SK-N-SH (cell line): ENCODE measurements around the gene SLC6A13. TPM values are rescaled to one million over a fixed set of nuclear protein-coding genes. Genes with fewer than 3 reads are reported as not detected.

Experiments used
- CTCF ChIA-PET: fragments of 300-600, 350-600 bp; formaldehyde crosslinking; extraction: SDS; loops from one replicate; lab custom pipeline; 2021; lab: Yijun Ruan, JAX
- POLR2A ChIA-PET: fragments of 350-600 bp; sonication (Branson Sonifier 250); formaldehyde crosslinking; extraction: SDS; loops from one replicate; lab custom pipeline; 2020; ENCODE audit warnings: antibody characterized with exemption, inconsistent platforms; lab: Yijun Ruan, JAX
- DNase-seq: peaks from one replicate; pipeline ENCODE4 v3.0.0; 2012
- H2AFZ ChIP-seq: fragments of 200-600 bp; sonication (generic); 2 replicates; pipeline ENCODE4 v1.8.1; 2016; ENCODE audit warnings: antibody characterized with exemption, mild to moderate bottlenecking, low read depth
- H3F3A ChIP-seq: fragments of 200-600 bp; sonication (generic); replicated peaks from 2 replicates; pipeline ENCODE3; 2016; ENCODE audit warnings: antibody characterized with exemption, mild to moderate bottlenecking; ENCODE audit not compliant: insufficient read depth
- H3K27ac ChIP-seq, 2 experiments: fragments of 200-500 bp in 1 of 2; fragments of 200-600 bp in 1 of 2; sonication (Bioruptor generic) in 1 of 2; sonication (generic), shearing (Covaris generic) in 1 of 2; 2 replicates each; pipeline versions ENCODE4 v1.5.1 to v1.6.1; 2014 to 2016; ENCODE audit warnings: low read depth in 2 of 2, inconsistent platforms in 1 of 2, low read length in 1 of 2, mild to moderate bottlenecking in 1 of 2, mixed read lengths in 1 of 2
- H3K27me3 ChIP-seq: fragments of 200-600 bp; sonication (generic), shearing (Covaris generic); 2 replicates; pipeline ENCODE4 v1.6.1; 2016; ENCODE audit warnings: mixed run types; ENCODE audit not compliant: insufficient read depth
- H3K36me3 ChIP-seq, 2 experiments: fragments of 200-500 bp in 1 of 2; fragments of 200-600 bp in 1 of 2; sonication (Bioruptor generic) in 1 of 2; sonication (generic) in 1 of 2; replicated peaks in 1 of 2; 2 replicates each; pipeline versions ENCODE3 to v1.5.1; 2014 to 2016; ENCODE audit warnings: low read length in 1 of 2, mild to moderate bottlenecking in 1 of 2; ENCODE audit not compliant: insufficient read depth in 2 of 2, control insufficient read depth in 1 of 2
- H3K4me1 ChIP-seq, 2 experiments: fragments of 200-500 bp in 1 of 2; fragments of 200-600 bp in 1 of 2; sonication (Bioruptor generic) in 1 of 2; sonication (generic), shearing (Covaris generic) in 1 of 2; 2 replicates each; pipeline versions ENCODE4 v1.5.1 to v1.6.1; 2014 to 2016; ENCODE audit warnings: low read depth in 1 of 2, low read length in 1 of 2, mixed run types in 1 of 2; ENCODE audit not compliant: insufficient read depth in 2 of 2, control insufficient read depth in 1 of 2
- H3K4me2 ChIP-seq: fragments of 200-600 bp; sonication (generic), shearing (Covaris generic); 2 replicates; pipeline ENCODE4 v1.6.1; 2017; ENCODE audit warnings: mixed run types
- H3K4me3 ChIP-seq, 2 experiments: fragments of 200-500 bp in 1 of 2; fragments of 200-600 bp in 1 of 2; sonication (Bioruptor generic) in 1 of 2; sonication (generic), shearing (Covaris generic) in 1 of 2; 2 replicates each; pipeline versions ENCODE4 v1.5.1 to v1.8.1; 2014 to 2016; ENCODE audit warnings: low read depth in 2 of 2, inconsistent platforms in 1 of 2, low read length in 1 of 2, mild to moderate bottlenecking in 1 of 2, mixed read lengths in 1 of 2, moderate library complexity in 1 of 2
- H3K79me2 ChIP-seq: fragments of 200-600 bp; sonication (generic); 2 replicates; pipeline ENCODE4 v1.8.1; 2017; ENCODE audit warnings: mild to moderate bottlenecking; ENCODE audit not compliant: insufficient read depth
- H3K9ac ChIP-seq: fragments of 200-600 bp; sonication (generic); 2 replicates; pipeline ENCODE4 v1.6.1; 2017; ENCODE audit warnings: mixed run types
- H3K9me2 ChIP-seq: fragments of 200-600 bp; sonication (generic); 2 replicates; pipeline ENCODE4 v1.6.1; 2017; ENCODE audit warnings: mixed run types
- H3K9me3 ChIP-seq: fragments of 200-600 bp; sonication (generic); 2 replicates; pipeline ENCODE4 v1.6.1; 2017; ENCODE audit warnings: mixed run types, mild to moderate bottlenecking, moderate library complexity
- H4K20me1 ChIP-seq: fragments of 200-600 bp; sonication (generic); 2 replicates; pipeline ENCODE4 v1.6.1; 2017; ENCODE audit warnings: mild to moderate bottlenecking, mixed run types; ENCODE audit not compliant: insufficient read depth
- CHD2 ChIP-seq: fragments of 150-350 bp; IDR thresholded peaks from 2 replicates; pipeline ENCODE4 v1.6.1; 2018; ENCODE audit warnings: low read length; ENCODE audit not compliant: partially characterized antibody
- FOSL2 ChIP-seq: IDR thresholded peaks from 2 replicates; pipeline ENCODE4 v1.4.0; 2012; ENCODE audit warnings: low read depth, mild to moderate bottlenecking, moderate library complexity, borderline replicate concordance
- GATA2 ChIP-seq: sonication (generic); formaldehyde crosslinking; IDR thresholded peaks from 2 replicates; pipeline ENCODE4 v1.5.0; 2020; ENCODE audit warnings: mild to moderate bottlenecking, missing genetic modification reagents
- MEF2A ChIP-seq: IDR thresholded peaks from 2 replicates; pipeline ENCODE4 v1.4.0; 2012; ENCODE audit warnings: low read depth, borderline replicate concordance
- NFIC ChIP-seq: IDR thresholded peaks from 2 replicates; pipeline ENCODE4 v1.4.0; 2012; ENCODE audit warnings: borderline replicate concordance
- RCOR1 ChIP-seq: fragments of 150-350 bp; IDR thresholded peaks from 2 replicates; pipeline ENCODE4 v1.6.1; 2017; ENCODE audit warnings: antibody characterized with exemption, low read length
- RXRA ChIP-seq: IDR thresholded peaks from 2 replicates; pipeline ENCODE4 v1.4.0; 2012; ENCODE audit warnings: low read depth, mild to moderate bottlenecking, borderline replicate concordance
- TCF12 ChIP-seq: IDR thresholded peaks from 2 replicates; pipeline ENCODE4 v1.4.0; 2012
- TEAD4 ChIP-seq: IDR thresholded peaks from 2 replicates; pipeline ENCODE4 v1.4.0; 2012; ENCODE audit warnings: mild to moderate bottlenecking, borderline replicate concordance; ENCODE audit not compliant: insufficient read depth
- WGBS: methylation state at CpG from one replicate; pipeline ENCODE4 v1.1.6; 2017; ENCODE audit warnings: low lambda C conversion rate; 5-methylcytosine and 5-hydroxymethylcytosine counted together
- polyA plus RNA-seq, 3 experiments: library from polyadenylated mRNA; depleted of rRNA; stranded (reverse); fragments of >200 nt; gene quantifications; 2 replicates each; pipeline ENCODE4 v1.2.3, GENCODE V29; 2012
- TF ChIP-seq, protein P1 (sequence below): IDR thresholded peaks from 2 replicates; pipeline ENCODE4 v1.4.0; 2012; ENCODE audit warnings: low read depth
- TF ChIP-seq, protein P2 (sequence below): fragments of 150-350 bp; IDR thresholded peaks from 2 replicates; pipeline ENCODE4 v1.6.1; 2016; ENCODE audit warnings: mild to moderate bottlenecking, low read depth, low read length
- TF ChIP-seq, protein P3 (sequence below): IDR thresholded peaks from 2 replicates; pipeline ENCODE4 v1.4.0; 2012; ENCODE audit warnings: low read depth, borderline replicate concordance
- TF ChIP-seq, protein P4 (sequence below): fragments of 200-600 bp; sonication (generic); IDR thresholded peaks from 2 replicates; pipeline ENCODE4 v1.6.1; 2017; ENCODE audit warnings: antibody characterized with exemption, mild to moderate bottlenecking, moderate library complexity
- TF ChIP-seq, protein P5 (sequence below): IDR thresholded peaks from 2 replicates; pipeline ENCODE4; 2012
- TF ChIP-seq, protein P6 (sequence below): IDR thresholded peaks from 2 replicates; pipeline ENCODE4 v1.6.1; 2012; ENCODE audit warnings: mild to moderate bottlenecking, low read depth, low read length, moderate library complexity

Gene SLC6A13
- polyA plus RNA-seq, 1 of the 3 experiments (the other 2 are of a cell fraction), result 0.05 TPM

DNA sequence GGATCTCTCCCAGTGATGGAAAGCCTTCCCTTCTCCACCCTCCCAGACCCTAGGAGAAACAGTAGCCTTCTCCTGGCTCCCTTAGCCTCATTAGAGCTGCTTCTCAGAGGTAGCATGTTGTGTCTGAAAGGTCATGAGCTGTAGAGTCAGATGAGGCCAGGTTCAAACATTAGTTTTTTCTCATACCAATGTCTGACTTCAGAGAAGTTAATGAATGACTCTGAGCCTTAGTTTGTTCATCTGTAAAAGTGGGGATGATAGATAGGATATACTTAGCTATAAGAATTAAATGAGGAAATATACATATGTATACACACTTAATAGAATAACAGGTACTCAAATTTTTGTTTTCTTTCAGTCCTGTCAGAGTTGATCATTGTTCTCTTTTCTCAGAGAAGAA lies 523 bp downstream of the SLC6A13 start:
- no peaks in the 10 kb centered on the region; a peak in 1 of 4 replicates for H3K4me1 ChIP-seq
- no peaks in the 10 kb centered on the region for H3K36me3 ChIP-seq
- TF ChIP-seq GATA2 (CRISPR knock-in tag) (no peak), TEAD4 (no peak), NFIC (no peak), CHD2 (no peak)
- TF ChIP-seq, protein P1, sequence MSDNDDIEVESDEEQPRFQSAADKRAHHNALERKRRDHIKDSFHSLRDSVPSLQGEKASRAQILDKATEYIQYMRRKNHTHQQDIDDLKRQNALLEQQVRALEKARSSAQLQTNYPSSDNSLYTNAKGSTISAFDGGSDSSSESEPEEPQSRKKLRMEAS, result no peak
- TF ChIP-seq, protein P2, sequence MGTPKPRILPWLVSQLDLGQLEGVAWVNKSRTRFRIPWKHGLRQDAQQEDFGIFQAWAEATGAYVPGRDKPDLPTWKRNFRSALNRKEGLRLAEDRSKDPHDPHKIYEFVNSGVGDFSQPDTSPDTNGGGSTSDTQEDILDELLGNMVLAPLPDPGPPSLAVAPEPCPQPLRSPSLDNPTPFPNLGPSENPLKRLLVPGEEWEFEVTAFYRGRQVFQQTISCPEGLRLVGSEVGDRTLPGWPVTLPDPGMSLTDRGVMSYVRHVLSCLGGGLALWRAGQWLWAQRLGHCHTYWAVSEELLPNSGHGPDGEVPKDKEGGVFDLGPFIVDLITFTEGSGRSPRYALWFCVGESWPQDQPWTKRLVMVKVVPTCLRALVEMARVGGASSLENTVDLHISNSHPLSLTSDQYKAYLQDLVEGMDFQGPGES, result no peak
- TF ChIP-seq, protein P3, sequence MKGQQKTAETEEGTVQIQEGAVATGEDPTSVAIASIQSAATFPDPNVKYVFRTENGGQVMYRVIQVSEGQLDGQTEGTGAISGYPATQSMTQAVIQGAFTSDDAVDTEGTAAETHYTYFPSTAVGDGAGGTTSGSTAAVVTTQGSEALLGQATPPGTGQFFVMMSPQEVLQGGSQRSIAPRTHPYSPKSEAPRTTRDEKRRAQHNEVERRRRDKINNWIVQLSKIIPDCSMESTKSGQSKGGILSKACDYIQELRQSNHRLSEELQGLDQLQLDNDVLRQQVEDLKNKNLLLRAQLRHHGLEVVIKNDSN, result no peak
- no peak overlapping the region for H3K4me3 ChIP-seq
- no peak overlapping the region for H3K4me2 ChIP-seq
- ChIA-PET CTCF (interaction anchor here (1.1 to 1.6 kb wide), 2 partner anchors 13 to 24 kb away, joined by 3 read pairs; no protein-coding TSS in a partner anchor), POLR2A (no interaction called here)
- no peaks in the 10 kb centered on the region for H4K20me1 ChIP-seq
- H3K9me2 ChIP-seq, result no peaks in the 10 kb centered on the region
- no peak overlapping the region for H3K9ac ChIP-seq
- no peak overlapping the region for H2AFZ ChIP-seq
- H3K27ac ChIP-seq, result no peak overlapping the region
- no peaks in the 10 kb centered on the region for H3K9me3 ChIP-seq
- H3F3A ChIP-seq, result no peaks in the 10 kb centered on the region
- no peaks in the 10 kb centered on the region for H3K79me2 ChIP-seq
- no peak for DNase-seq
- H3K27me3 ChIP-seq, result no peaks in the 10 kb centered on the region

DNA sequence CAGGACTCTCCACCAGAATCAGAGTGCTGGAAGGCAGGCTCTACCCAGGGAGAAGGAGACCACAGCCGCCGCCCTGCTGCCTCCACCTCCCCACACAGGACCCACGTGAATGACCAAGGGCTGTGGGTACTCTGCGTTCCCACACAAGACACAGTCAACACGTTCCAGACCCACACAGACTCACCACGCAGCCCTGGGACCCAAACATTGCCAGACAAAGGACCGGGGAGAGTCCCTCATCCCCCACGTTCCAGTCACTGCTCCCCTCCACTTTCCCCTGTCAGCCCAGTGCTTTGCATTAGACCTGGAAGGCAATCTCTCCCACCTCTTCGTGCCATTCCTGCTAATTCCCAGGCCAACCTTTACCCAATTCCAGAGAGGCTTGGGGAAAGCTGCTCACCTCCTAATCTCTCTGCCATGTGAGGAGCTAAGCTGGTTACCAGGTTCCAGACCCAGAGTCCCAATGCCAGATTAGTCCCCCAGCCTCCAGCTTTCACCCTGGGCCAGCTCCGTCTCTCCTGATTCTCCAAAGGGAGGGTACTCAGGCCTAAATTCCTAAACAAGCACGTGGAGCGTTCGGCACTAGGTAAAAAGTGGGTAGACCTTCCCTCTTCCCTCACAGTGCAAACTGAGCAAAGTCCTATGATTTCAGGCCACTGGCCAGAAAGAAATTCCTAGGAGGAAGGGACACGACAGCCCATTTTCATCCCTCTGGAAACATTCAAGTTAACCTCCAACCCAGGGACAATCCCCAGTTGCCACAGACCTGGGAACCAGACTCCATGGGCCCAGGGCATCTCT lies 4.9 kb downstream of the SLC6A13 start:
- no peak overlapping the region for H3K27ac ChIP-seq
- no peaks in the 10 kb centered on the region; the same call in 1 of the 2 replicates for H3K27me3 ChIP-seq
- ChIA-PET CTCF (interaction anchor here (0.6 to 2.5 kb wide), 2 partner anchors 13 to 38 kb away, joined by 3 to 12 read pairs; no protein-coding TSS in a partner anchor), POLR2A (no interaction called here)
- no peak overlapping the region for H3K4me2 ChIP-seq
- H3K9me2 ChIP-seq, result no peaks in the 10 kb centered on the region
- no peaks in the 10 kb centered on the region for H3K36me3 ChIP-seq
- no peak for DNase-seq
- TF ChIP-seq GATA2 (CRISPR knock-in tag), result no peak
- no peak for TF ChIP-seq NFIC
- TF ChIP-seq, protein P4, sequence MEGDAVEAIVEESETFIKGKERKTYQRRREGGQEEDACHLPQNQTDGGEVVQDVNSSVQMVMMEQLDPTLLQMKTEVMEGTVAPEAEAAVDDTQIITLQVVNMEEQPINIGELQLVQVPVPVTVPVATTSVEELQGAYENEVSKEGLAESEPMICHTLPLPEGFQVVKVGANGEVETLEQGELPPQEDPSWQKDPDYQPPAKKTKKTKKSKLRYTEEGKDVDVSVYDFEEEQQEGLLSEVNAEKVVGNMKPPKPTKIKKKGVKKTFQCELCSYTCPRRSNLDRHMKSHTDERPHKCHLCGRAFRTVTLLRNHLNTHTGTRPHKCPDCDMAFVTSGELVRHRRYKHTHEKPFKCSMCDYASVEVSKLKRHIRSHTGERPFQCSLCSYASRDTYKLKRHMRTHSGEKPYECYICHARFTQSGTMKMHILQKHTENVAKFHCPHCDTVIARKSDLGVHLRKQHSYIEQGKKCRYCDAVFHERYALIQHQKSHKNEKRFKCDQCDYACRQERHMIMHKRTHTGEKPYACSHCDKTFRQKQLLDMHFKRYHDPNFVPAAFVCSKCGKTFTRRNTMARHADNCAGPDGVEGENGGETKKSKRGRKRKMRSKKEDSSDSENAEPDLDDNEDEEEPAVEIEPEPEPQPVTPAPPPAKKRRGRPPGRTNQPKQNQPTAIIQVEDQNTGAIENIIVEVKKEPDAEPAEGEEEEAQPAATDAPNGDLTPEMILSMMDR, result no peak
- TF ChIP-seq CHD2, result no peak
- TF ChIP-seq RXRA, result no peak
- TF ChIP-seq, protein P5, sequence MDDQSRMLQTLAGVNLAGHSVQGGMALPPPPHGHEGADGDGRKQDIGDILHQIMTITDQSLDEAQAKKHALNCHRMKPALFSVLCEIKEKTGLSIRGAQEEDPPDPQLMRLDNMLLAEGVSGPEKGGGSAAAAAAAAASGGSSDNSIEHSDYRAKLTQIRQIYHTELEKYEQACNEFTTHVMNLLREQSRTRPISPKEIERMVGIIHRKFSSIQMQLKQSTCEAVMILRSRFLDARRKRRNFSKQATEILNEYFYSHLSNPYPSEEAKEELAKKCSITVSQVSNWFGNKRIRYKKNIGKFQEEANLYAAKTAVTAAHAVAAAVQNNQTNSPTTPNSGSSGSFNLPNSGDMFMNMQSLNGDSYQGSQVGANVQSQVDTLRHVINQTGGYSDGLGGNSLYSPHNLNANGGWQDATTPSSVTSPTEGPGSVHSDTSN, result no peak
- no peak for TF ChIP-seq MEF2A
- TF ChIP-seq TCF12, result no peak
- no peak for TF ChIP-seq FOSL2
- TF ChIP-seq RCOR1, result no peak
- TF ChIP-seq, protein P6, sequence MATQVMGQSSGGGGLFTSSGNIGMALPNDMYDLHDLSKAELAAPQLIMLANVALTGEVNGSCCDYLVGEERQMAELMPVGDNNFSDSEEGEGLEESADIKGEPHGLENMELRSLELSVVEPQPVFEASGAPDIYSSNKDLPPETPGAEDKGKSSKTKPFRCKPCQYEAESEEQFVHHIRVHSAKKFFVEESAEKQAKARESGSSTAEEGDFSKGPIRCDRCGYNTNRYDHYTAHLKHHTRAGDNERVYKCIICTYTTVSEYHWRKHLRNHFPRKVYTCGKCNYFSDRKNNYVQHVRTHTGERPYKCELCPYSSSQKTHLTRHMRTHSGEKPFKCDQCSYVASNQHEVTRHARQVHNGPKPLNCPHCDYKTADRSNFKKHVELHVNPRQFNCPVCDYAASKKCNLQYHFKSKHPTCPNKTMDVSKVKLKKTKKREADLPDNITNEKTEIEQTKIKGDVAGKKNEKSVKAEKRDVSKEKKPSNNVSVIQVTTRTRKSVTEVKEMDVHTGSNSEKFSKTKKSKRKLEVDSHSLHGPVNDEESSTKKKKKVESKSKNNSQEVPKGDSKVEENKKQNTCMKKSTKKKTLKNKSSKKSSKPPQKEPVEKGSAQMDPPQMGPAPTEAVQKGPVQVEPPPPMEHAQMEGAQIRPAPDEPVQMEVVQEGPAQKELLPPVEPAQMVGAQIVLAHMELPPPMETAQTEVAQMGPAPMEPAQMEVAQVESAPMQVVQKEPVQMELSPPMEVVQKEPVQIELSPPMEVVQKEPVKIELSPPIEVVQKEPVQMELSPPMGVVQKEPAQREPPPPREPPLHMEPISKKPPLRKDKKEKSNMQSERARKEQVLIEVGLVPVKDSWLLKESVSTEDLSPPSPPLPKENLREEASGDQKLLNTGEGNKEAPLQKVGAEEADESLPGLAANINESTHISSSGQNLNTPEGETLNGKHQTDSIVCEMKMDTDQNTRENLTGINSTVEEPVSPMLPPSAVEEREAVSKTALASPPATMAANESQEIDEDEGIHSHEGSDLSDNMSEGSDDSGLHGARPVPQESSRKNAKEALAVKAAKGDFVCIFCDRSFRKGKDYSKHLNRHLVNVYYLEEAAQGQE, result no peak
- TF ChIP-seq, protein P2, result no peak
- no peaks in the 10 kb centered on the region for H3K4me1 ChIP-seq
- no peak overlapping the region for H2AFZ ChIP-seq
- H4K20me1 ChIP-seq, result no peaks in the 10 kb centered on the region
- H3K4me3 ChIP-seq, result no peak overlapping the region
- WGBS, result 44% methylated on average over 10 of the region's 14 CpGs
- H3K9me3 ChIP-seq, result no peaks in the 10 kb centered on the region
- no peaks in the 10 kb centered on the region for H3K79me2 ChIP-seq
- no peaks in the 10 kb centered on the region for H3F3A ChIP-seq
- H3K9ac ChIP-seq, result no peak overlapping the region
